A549 (cell line): ENCODE data around the gene SLC9A1.

Source experiments
- CBX2 ChIP-seq: fragments of 200-600 bp; sonication (generic); IDR thresholded peaks from 2 replicates; pipeline ENCODE4 v1.6.1; 2016; ENCODE audit warnings: low read depth, mild to moderate bottlenecking, borderline replicate concordance
- CHD2 ChIP-seq: fragments of 150-350 bp; IDR thresholded peaks from 2 replicates; pipeline ENCODE4 v1.6.1; 2014; ENCODE audit warnings: low read length; ENCODE audit not compliant: partially characterized antibody
- ESRRA ChIP-seq: fragments of 150-350 bp; IDR thresholded peaks from 2 replicates; pipeline ENCODE4 v1.6.1; 2014; ENCODE audit warnings: mild to moderate bottlenecking, low read length, borderline replicate concordance
- JUN ChIP-seq, 2 experiments: fragments of >200 bp; sonication (Bioruptor Twin); formaldehyde crosslinking; IDR thresholded peaks; 2 replicates in 1 of 2; 3 replicates in 1 of 2; pipeline ENCODE4 v1.6.1; 2016 to 2017
- MAX ChIP-seq: IDR thresholded peaks from 2 replicates; pipeline ENCODE4 v1.6.1; 2012
- POLR2A ChIP-seq: IDR thresholded peaks from 2 replicates; pipeline ENCODE4 v1.6.1; 2012; ENCODE audit warnings: mild to moderate bottlenecking, low read length
- RCOR1 ChIP-seq: fragments of 150-350 bp; IDR thresholded peaks from 2 replicates; pipeline ENCODE4 v1.6.1; 2014; ENCODE audit warnings: antibody characterized with exemption, low read length, low read depth
- RFX5 ChIP-seq: fragments of 450-650 bp; IDR thresholded peaks from 2 replicates; pipeline ENCODE4 v1.7.1; 2014; ENCODE audit warnings: antibody characterized with exemption, mild to moderate bottlenecking, moderate library complexity
- RNF2 ChIP-seq: fragments of 200-600 bp; sonication (generic); IDR thresholded peaks from 2 replicates; pipeline ENCODE4 v1.6.1; 2016; ENCODE audit warnings: low read depth, mild to moderate bottlenecking, antibody characterized with exemption, moderate library complexity, borderline replicate concordance
- TF ChIP-seq, protein P1 (sequence below): fragments of >200 bp; sonication (Bioruptor Twin); formaldehyde crosslinking; IDR thresholded peaks from 3 replicates; pipeline ENCODE4 v1.5.1; 2016
- TF ChIP-seq, protein P2 (sequence below): fragments of >200 bp; sonication (Bioruptor Twin); formaldehyde crosslinking; IDR thresholded peaks from 2 replicates; pipeline ENCODE4 v1.6.1; 2016
- TF ChIP-seq, protein P3 (sequence below): IDR thresholded peaks from 2 replicates; pipeline ENCODE4 v1.6.1; 2012; ENCODE audit warnings: low read depth, borderline replicate concordance

GRCh38 chr1:27138927-27139326 is 16.0 kb downstream of the SLC9A1 start:
- TF ChIP-seq POLR2A (no peak), ESRRA (no peak), RFX5 (no peak), RCOR1 (no peak), RNF2 (no peak), CBX2 (no peak), CHD2 (no peak), MAX (no peak), JUN (IDR thresholded peaks at IDR 0.05) (no peak)
- TF ChIP-seq, protein P1, sequence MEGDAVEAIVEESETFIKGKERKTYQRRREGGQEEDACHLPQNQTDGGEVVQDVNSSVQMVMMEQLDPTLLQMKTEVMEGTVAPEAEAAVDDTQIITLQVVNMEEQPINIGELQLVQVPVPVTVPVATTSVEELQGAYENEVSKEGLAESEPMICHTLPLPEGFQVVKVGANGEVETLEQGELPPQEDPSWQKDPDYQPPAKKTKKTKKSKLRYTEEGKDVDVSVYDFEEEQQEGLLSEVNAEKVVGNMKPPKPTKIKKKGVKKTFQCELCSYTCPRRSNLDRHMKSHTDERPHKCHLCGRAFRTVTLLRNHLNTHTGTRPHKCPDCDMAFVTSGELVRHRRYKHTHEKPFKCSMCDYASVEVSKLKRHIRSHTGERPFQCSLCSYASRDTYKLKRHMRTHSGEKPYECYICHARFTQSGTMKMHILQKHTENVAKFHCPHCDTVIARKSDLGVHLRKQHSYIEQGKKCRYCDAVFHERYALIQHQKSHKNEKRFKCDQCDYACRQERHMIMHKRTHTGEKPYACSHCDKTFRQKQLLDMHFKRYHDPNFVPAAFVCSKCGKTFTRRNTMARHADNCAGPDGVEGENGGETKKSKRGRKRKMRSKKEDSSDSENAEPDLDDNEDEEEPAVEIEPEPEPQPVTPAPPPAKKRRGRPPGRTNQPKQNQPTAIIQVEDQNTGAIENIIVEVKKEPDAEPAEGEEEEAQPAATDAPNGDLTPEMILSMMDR: no peak
- TF ChIP-seq, protein P2, sequence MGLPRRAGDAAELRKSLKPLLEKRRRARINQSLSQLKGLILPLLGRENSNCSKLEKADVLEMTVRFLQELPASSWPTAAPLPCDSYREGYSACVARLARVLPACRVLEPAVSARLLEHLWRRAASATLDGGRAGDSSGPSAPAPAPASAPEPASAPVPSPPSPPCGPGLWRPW: no peak
- TF ChIP-seq, protein P3, sequence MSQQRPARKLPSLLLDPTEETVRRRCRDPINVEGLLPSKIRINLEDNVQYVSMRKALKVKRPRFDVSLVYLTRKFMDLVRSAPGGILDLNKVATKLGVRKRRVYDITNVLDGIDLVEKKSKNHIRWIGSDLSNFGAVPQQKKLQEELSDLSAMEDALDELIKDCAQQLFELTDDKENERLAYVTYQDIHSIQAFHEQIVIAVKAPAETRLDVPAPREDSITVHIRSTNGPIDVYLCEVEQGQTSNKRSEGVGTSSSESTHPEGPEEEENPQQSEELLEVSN: no peak
